ENCODE results near the gene CNOT6. TPM values are rescaled to one million over a fixed set of nuclear protein-coding genes. Genes with fewer than 3 reads are reported as not detected.

The CNOT6 gene
- total RNA-seq, 1 experiment from 2014 or later: 14.4 TPM

DNA sequence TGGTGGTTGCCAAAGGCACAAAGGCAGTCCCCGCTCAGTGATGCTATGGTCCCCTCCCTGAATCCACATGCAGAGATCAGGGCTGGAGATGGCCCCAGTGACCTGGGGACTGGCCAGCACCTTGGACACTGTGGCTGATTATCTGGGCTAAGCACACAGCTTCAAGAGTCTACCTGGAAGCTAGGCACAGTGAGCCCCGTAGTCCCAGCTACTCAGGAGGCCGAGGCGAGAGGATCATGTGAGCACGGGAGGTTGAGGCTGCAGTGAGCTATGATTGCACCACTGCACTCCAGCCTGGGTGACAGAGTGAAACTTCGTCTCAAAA, 105.4 kb downstream of the CNOT6 start:
- no peak for DNase-seq (ENCODE audit: low read depth)

- DNase-seq (ENCODE audit: low read depth): no peak
Measured at GRCh38 chr5:180599981-180600553, 105.9 kb downstream of the CNOT6 start.

- DNase-seq (ENCODE audit: low read depth): no peak
Measured at GRCh38 chr5:180600554-180601041, 106.4 kb downstream of the CNOT6 start.

GRCh38 chr5:180601591-180602480, 107.7 kb downstream of the CNOT6 start:
- no peak for DNase-seq (ENCODE audit: low read depth)

DNA sequence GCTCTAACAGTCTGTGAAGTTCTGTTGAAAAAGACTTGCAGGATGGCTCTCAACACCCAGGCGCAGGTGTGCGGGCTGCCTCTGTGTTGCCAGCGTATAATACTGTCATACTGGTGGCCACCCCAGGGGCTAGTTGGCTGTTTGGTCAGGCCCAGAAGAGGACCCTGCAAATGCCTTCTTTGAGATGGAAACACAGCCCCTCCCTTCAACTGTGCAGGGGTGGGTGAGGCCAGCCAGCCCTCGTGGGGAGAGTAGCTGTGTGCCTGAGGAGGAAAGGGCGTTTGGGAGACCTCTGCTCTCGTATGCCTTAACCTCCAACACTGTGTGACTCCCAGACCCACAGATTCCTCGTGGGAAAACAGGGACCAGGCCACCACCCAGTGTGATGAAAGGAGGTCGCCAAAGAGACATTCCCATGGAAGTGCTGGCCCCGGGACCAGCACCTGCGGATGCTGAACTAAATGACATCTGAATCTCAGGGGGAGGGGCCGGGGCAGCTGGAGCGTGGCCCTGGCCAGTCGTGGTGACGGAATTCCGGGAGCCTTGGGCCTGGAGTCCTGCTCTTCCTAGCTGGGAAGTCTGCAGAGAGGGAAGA, 108.4 kb downstream of the CNOT6 start:
- DNase-seq (ENCODE audit: low read depth): no peak

DNA sequence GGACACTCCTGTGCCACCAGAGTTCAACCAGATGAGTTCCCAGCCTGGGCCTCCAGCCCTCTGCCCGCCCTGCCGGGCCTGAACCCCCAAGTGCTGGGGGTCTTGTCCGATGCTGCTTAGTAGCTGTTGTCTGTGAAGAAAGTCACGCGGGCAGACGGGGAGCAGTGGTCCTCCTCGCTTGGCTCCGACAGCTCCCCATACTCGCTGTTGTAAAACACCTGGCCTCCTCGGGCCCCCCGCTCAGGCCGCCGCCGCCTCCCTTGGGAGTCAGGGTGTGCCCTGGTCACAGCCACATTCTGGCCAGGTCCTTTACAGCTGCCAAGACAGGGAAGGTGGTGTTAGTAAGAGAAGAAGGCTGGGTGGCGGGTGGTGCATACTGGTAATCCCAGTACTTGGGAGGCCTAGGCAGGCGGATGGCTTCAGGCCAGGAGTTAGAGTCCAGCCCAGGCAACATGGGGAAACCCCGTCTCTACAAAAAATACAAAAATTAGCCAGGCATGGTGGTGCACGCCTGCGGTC, 109.0 kb downstream of the CNOT6 start:
- DNase-seq (ENCODE audit: low read depth): no peak

GRCh38 chr5:180604271-180604670, 110.1 kb downstream of the CNOT6 start:
- no peak for DNase-seq (ENCODE audit: low read depth)

- DNase-seq (ENCODE audit: low read depth): peak; percentile 45
Measured at GRCh38 chr5:180605554-180606214, 111.5 kb downstream of the CNOT6 start.

DNA sequence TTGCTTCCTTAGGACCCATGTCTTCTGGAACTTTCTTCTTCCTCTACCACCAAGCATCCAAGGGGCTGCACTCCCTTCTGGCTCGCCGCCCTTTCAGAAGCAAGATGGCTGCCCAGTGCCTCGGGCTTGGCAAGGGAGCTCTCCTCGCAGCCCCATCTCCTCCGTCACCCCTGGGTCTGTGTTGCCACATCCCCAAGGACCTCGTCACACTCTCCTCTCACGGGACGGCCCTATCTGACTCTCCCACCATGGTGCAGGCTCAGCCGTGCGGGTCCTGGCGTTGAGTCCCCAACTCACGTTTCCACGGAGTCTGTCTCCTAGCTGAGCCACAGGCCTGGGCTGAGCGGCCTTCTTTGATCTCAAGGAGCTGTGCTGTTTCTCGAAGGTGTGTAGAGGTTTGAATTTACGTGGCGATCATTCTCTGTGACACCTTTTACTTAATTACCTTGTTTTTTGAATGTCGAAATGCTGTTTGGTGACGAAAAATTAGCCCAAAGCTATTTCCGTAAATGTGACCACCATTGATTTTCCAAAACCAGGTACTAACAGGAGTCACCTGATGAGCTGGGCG, 112.1 kb downstream of the CNOT6 start:
- no peak for DNase-seq (ENCODE audit: low read depth)

DNA sequence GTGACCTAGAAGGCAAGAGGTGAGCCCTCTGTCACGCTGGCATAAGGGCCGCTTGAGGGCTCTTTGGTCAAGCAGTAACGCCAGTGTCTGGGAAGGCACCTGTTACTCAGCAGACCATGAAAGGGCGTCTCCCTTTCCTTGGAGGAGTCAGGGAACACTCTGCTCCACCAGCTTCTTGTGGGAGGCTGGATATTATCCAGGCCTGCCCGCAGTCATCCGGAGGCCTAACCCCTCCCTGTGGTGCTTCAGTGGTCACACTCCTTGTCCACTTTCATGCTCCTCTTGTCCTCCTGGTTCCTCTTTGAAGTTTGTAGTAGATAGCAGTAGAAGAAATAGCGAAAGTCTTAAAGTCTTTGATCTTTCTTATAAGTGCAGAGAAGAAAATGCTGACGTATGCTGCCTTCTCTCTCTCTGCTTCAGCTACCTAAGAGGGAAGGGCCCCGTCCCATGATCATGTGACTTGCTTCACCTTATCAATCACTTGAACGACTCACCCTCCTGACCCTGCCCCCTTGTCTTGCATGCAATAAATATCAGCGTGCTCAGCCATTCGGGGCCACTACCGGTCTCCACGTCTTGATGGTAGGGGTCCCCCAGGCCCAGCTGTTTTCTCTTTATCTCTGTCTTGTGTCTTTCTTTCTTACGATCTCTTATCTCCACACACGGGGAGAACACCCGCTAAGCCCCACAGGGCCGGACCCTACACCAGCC, 113.8 kb downstream of the CNOT6 start:
- DNase-seq (ENCODE audit: low read depth): peak; percentile 27

DNA sequence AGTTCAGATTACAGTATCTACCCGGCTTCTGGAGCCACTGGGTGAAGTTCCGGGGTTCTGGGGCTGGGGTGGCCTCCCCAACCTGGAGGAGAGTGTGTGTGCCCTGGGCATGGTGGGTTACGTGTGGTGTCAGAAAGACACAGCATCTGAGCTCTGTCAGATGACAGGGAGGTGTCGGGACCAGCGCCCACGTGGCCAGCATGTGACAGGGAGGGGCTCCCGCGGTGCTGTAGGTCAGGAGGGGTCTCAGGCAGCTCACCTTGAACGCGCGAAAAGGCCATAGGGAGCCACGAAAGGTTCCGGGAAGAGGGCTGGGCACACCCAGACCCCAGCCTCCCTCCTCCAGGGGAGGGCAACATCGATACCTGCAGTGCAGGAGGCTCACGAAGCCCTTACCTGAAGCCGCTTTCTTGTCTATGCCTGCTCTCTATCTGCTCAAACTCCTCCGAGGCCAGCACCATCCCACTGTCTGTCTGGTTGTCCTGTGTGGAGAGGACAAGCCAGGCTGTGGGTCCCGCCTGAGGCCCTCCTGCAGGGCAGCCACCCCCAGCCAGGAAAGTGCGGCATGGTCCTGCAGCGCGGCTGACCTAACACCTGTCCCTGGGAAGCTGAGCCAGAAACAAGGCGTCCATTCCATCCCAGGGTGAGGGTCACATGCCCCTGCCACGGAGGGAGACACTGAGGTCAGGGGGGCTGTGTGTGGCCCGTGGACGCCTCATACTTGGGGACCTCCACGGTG, 114.6 kb downstream of the CNOT6 start:
- no peak for DNase-seq (ENCODE audit: low read depth)

- no peak for DNase-seq (ENCODE audit: low read depth)
Measured at GRCh38 chr5:180609386-180609785, 115.2 kb downstream of the CNOT6 start.

GRCh38 chr5:180609817-180610550, 115.8 kb downstream of the CNOT6 start:
- no peak for DNase-seq (ENCODE audit: low read depth)

DNA sequence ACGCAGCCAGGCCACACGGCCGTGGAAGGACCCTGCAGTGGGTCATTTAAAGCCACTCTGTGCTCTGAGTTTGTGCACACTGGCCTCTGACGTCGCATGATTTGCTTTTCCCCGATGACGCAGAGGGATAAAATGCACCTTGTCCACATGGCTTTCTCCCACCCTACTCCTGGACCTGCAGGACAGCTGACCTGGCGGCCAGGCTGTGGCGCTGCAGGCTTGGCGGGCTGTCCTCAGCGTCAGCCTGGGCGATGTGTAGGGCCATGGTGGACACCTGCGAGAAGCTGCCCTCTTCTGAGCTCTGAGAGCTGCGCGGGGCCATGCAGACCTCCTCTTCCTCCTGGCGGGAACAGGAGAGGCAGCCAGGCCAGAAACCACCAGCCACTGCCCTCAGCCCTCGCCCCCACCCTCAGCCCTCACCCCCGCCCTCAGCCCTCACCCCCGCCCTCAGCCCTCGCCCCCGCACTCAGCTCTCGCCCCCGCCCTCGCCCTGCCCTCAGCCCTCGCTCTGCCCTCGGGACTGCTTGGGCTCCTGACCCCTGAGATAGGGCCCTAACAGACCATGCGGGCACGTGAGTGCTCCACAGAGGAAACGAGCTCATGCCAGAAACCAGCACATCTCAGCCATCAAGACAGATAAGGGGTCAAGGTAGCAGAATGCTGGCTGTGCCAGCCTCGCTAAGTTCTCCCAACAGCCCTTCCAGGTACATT, 117.1 kb downstream of the CNOT6 start:
- no peak for DNase-seq (ENCODE audit: low read depth)

DNA sequence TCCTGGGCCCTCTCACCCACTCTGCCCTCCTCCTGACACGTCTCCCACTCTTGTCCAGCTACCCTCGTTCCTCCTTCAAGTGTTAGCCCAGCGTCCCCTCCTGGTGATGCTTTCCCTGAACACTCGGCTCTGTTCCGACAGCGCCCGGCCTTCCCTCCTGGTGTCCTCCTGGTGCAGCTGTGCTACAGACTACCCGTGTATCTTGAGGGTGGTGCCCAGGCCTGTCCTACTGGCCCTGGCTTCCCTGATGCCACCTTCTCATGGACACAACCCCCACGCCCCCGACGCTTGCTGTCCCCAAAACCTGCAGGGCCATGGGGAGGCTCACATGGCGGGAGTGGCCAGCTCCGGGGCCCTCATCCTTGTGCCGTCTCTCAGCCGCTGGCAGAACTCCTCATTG, 118.5 kb downstream of the CNOT6 start:
- DNase-seq (ENCODE audit: low read depth): no peak

DNA sequence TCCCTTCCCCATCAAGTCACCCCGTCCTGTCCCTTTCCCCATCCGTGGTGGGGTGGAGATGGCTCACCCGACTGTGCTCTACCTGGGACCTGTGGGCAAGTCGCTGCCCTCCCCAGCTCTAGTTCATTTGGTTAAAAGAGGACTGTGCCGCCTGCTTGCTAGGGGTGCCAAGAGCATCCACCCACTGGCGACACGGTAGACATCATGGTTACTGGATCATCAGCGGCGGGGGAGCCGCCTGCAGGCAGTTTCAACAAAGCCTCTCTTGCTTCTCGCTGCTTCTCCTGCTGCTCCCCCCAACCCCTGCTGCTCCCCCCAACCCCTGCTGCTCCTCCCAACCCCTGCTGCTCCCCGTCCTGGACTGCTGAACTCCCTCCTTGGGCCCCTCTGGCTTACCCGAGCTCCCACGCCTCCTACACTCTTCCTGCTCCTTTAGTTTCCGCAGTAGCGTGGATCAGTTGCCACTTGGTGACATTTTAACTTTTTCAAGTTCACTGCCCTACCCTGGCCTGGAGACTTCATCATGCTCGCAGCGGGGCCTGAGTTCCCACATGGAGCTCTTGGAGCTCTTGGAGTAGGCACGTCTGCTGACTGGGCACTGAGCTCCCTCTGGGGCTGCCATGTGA, 119.1 kb downstream of the CNOT6 start:
- no peak for DNase-seq (ENCODE audit: low read depth)

DNA sequence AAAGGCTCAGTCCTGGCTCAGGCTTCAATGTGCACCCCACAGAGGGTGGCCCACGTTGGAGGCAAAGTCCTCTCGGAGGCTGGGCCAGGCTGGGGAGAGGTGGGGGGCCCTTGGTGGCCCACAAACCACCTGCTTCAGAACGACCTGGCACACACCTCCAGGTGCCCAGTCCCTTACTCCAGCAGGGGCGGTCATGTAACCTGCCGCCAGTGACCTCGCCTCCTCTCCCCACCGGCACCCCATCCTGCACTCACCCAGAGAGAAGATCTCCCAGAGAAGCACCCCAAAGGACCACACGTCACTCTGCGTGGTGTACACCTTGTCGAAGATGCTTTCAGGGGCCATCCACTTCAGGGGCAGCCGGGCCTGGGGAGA, 119.6 kb downstream of the CNOT6 start:
- no peak for DNase-seq (ENCODE audit: low read depth)

GRCh38 chr5:180618487-180618828, 124.3 kb downstream of the CNOT6 start:
- DNase-seq (ENCODE audit: low read depth): no peak

All from LHCN-M2 (cell line).